NT2/D1 (cell line): ENCODE results near the gene TENM3.
A peak's percentile ranks its signal among the peaks of the same experiment; 100 is the strongest.

Experiments
- DNase-seq: peaks from one replicate; pipeline ENCODE4 v3.0.0-alpha.2; 2011; ENCODE audit warnings: low read depth, low spot score
- H3K27me3 ChIP-seq: 2 replicates; pipeline ENCODE4 v1.6.0; 2011; ENCODE audit warnings: mild to moderate bottlenecking; ENCODE audit not compliant: insufficient read length, insufficient read depth
- H3K36me3 ChIP-seq: 2 replicates; pipeline ENCODE4 v1.6.1; 2011; ENCODE audit warnings: mild to moderate bottlenecking, low read length, mixed read lengths; ENCODE audit not compliant: insufficient read depth, insufficient read length
- H3K4me1 ChIP-seq: 2 replicates; pipeline ENCODE4 v1.5.1; 2011; ENCODE audit not compliant: insufficient read depth, insufficient read length
- H3K4me3 ChIP-seq: 2 replicates; pipeline ENCODE4 v1.5.1; 2011; ENCODE audit warnings: low read depth; ENCODE audit not compliant: insufficient read length
- H3K9ac ChIP-seq: 2 replicates; pipeline ENCODE4 v1.6.0; 2011; ENCODE audit warnings: low read depth; ENCODE audit not compliant: insufficient read length
- H3K9me3 ChIP-seq: 2 replicates; pipeline ENCODE4 v1.5.1; 2011; ENCODE audit warnings: mild to moderate bottlenecking, low read length; ENCODE audit not compliant: insufficient read depth
- SUZ12 ChIP-seq: IDR thresholded peaks from 2 replicates; pipeline ENCODE4 v1.6.1; 2011; ENCODE audit not compliant: insufficient read length, insufficient read depth; ENCODE audit errors: extremely low read depth
- YY1 ChIP-seq: IDR thresholded peaks from 2 replicates; pipeline ENCODE4 v1.6.1; 2011; ENCODE audit not compliant: insufficient read length, insufficient read depth
- ZNF274 ChIP-seq: IDR thresholded peaks from 2 replicates; pipeline ENCODE4 v1.6.1; 2011; ENCODE audit warnings: mild to moderate bottlenecking, low read depth, low read length

TENM3 gene

GRCh38 chr4:182530451-182530850 is 287.2 kb downstream of the TENM3 start:
- Histone ChIP-seq H3K4me3 (no peak overlapping the region), H3K27me3 (no peaks in the 10 kb centered on the region), H3K4me1 (no peaks in the 10 kb centered on the region), H3K9ac (no peak overlapping the region), H3K9me3 (no peaks in the 10 kb centered on the region), H3K36me3 (no peaks in the 10 kb centered on the region)
- no peak for DNase-seq
- TF ChIP-seq YY1 (no peak), ZNF274 (no peak), SUZ12 (no peak)

GRCh38 chr4:182531555-182532162 is 288.5 kb downstream of the TENM3 start:
- DNase-seq = no peak
- H3K4me1 ChIP-seq = peaks cover 2% of the 10 kb centered on the region
- no peaks in the 10 kb centered on the region for H3K9me3 ChIP-seq
- H3K9ac ChIP-seq = no peak overlapping the region
- no peak for TF ChIP-seq YY1
- no peak for TF ChIP-seq SUZ12
- TF ChIP-seq ZNF274 = no peak
- no peaks in the 10 kb centered on the region for H3K36me3 ChIP-seq
- no peak overlapping the region for H3K4me3 ChIP-seq
- H3K27me3 ChIP-seq = no peaks in the 10 kb centered on the region

DNA sequence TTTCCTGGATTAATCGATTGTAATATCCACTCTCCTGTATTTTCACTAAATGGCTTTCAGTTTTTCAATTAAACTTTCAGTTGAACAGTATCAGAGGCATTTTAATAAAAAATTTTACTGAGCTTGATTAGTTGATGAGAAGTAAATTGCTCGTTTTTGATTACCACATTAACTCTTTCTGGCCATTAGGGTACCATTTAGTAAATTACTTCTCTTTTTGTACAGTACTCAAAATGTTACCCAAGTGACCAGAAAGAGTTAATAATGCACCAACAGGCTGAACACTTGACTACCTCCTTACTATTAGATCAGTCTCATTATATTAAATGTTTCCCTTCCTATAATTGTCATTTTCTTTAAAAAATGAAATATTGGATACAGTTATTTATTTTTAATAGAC is 289.2 kb downstream of the TENM3 start:
- Histone ChIP-seq H3K27me3 (no peaks in the 10 kb centered on the region), H3K4me3 (no peak overlapping the region), H3K9me3 (no peaks in the 10 kb centered on the region), H3K4me1 (peaks cover 2% of the 10 kb centered on the region), H3K9ac (no peak overlapping the region), H3K36me3 (no peaks in the 10 kb centered on the region)
- TF ChIP-seq SUZ12 = no peak
- DNase-seq = no peak

DNA sequence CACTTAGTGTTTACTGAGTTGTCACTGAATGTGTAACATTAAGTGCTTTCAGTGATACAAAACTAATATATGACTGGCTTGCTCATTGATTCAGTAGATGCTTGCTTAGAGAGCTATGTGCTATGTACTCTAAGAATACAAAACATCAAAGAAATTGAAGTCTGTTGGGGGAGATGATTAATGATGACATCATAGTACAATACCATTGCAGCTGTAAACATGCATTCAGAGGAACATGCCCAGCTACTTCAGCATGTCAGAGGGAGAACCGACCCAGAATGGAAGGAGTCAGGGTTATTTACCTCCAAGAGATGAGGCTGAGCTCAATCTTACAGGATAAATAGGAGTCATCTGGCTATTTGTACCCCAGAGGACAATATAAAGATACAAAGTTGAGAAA is 290.8 kb downstream of the TENM3 start:
- no peaks in the 10 kb centered on the region for H3K9me3 ChIP-seq
- no peak overlapping the region for H3K9ac ChIP-seq
- no peak overlapping the region for H3K4me3 ChIP-seq
- H3K36me3 ChIP-seq = no peaks in the 10 kb centered on the region
- DNase-seq = no peak
- TF ChIP-seq YY1 (no peak), ZNF274 (no peak), SUZ12 (no peak)
- H3K27me3 ChIP-seq = no peaks in the 10 kb centered on the region
- H3K4me1 ChIP-seq = peaks cover 2% of the 10 kb centered on the region

DNA sequence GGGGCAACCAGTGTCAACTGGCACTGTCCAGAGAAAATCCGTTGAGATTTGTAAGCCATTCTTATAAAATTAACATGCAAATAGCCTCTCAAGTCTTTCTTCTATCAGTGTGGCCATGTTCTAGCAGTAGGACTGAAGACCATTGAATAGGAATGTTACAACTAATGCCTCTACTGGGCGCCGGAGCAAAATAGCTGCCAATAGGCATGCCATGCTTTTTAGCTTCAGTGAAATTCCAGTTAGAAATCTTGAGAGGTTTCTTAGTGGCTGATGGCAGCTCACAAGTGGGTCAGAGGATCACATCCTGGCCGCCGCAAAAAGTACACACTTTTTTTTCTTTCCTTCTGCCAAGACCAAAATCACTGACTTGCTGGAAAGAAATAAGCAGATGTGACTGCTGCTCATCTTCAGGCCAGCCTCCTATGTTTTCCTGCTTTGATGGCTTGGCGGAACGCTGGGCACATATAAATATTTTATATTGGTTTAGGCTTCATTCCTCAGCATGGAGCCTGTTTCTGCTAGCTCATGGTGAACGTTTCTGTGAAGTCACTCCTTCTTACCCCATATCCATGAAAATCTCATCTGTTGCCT is 293.1 kb downstream of the TENM3 start:
- TF ChIP-seq YY1 (no peak), SUZ12 (no peak), ZNF274 (no peak)

GRCh38 chr4:182537031-182537795 is 294.0 kb downstream of the TENM3 start:
- TF ChIP-seq YY1 = no peak
- no peak for TF ChIP-seq SUZ12
- no peak for TF ChIP-seq ZNF274
- Histone ChIP-seq H3K9ac (no peak overlapping the region), H3K4me1 (peaks cover 2% of the 10 kb centered on the region), H3K4me3 (no peak overlapping the region), H3K36me3 (no peaks in the 10 kb centered on the region), H3K9me3 (no peaks in the 10 kb centered on the region), H3K27me3 (no peaks in the 10 kb centered on the region)
- DNase-seq = no peak

More for the DNA sequence above, 293.1 kb downstream of the TENM3 start:
- H3K27me3 ChIP-seq = no peaks in the 10 kb centered on the region
- no peaks in the 10 kb centered on the region for H3K36me3 ChIP-seq
- H3K4me3 ChIP-seq = no peak overlapping the region
- H3K4me1 ChIP-seq = peaks cover 2% of the 10 kb centered on the region
- no peak overlapping the region for H3K9ac ChIP-seq
- peak; percentile 23 for DNase-seq
- no peaks in the 10 kb centered on the region for H3K9me3 ChIP-seq

GRCh38 chr4:182538031-182538430 is 294.8 kb downstream of the TENM3 start:
- Histone ChIP-seq H3K9me3 (no peaks in the 10 kb centered on the region), H3K36me3 (no peaks in the 10 kb centered on the region), H3K9ac (no peak overlapping the region), H3K4me1 (peaks cover 2% of the 10 kb centered on the region), H3K4me3 (no peak overlapping the region), H3K27me3 (no peaks in the 10 kb centered on the region)
- DNase-seq = no peak
- TF ChIP-seq YY1 = no peak
- TF ChIP-seq SUZ12 = no peak
- TF ChIP-seq ZNF274 = no peak
